HepG2 (cell line): ENCODE results near the gene CDC42SE2.

Source experiments
- ARHGAP35 ChIP-seq: sonication (generic); formaldehyde crosslinking; IDR thresholded peaks from 2 replicates; pipeline ENCODE4 v1.9.0; 2022; ENCODE audit warnings: mild to moderate bottlenecking, inconsistent platforms, moderate library complexity, missing genetic modification reagents, borderline replicate concordance
- FOXM1 ChIP-seq: sonication (generic); formaldehyde crosslinking; IDR thresholded peaks from 2 replicates; pipeline ENCODE4 v1.5.0; 2020; ENCODE audit warnings: missing genetic modification reagents
- HOXA7 ChIP-seq: sonication (generic); formaldehyde crosslinking; IDR thresholded peaks from 2 replicates; pipeline ENCODE4 v1.8.1; 2022; ENCODE audit warnings: mild to moderate bottlenecking, missing genetic modification reagents, moderate library complexity
- NR2F6 ChIP-seq, 2 experiments: IDR thresholded peaks; 2 replicates each; pipeline ENCODE4 v1.6.1; 2016; ENCODE audit warnings: antibody characterized with exemption in 1 of 2, mild to moderate bottlenecking in 1 of 2
- POLR2A ChIP-seq, 2 experiments: IDR thresholded peaks; 2 replicates each; pipeline ENCODE4 v1.6.1; 2011; ENCODE audit warnings: low read depth in 2 of 2, low read length in 2 of 2, mild to moderate bottlenecking in 1 of 2, moderate library complexity in 1 of 2; ENCODE audit not compliant: insufficient read depth in 1 of 2
- RFX3 ChIP-seq: IDR thresholded peaks from 2 replicates; pipeline ENCODE4 v1.6.1; 2016; ENCODE audit warnings: missing biosample characterization, missing genetic modification reagents
- SP2 ChIP-seq: sonication (generic); formaldehyde crosslinking; IDR thresholded peaks from 2 replicates; pipeline ENCODE4 v1.5.1; 2020; ENCODE audit warnings: mild to moderate bottlenecking, missing genetic modification reagents
- TAF1 ChIP-seq: sonication (generic); formaldehyde crosslinking; IDR thresholded peaks from 2 replicates; pipeline ENCODE4 v1.4.0; 2020; ENCODE audit warnings: missing genetic modification reagents
- ZFP37 ChIP-seq: sonication (generic); formaldehyde crosslinking; IDR thresholded peaks from 2 replicates; pipeline ENCODE4 v1.4.0; 2020; ENCODE audit warnings: missing genetic modification reagents, borderline replicate concordance
- ZNF274 ChIP-seq: sonication (generic); formaldehyde crosslinking; IDR thresholded peaks from 2 replicates; pipeline ENCODE4 v1.5.1; 2020; ENCODE audit warnings: mild to moderate bottlenecking, missing genetic modification reagents
- ZNF75D ChIP-seq: sonication (generic); formaldehyde crosslinking; IDR thresholded peaks from 2 replicates; pipeline ENCODE4 v1.8.1; 2023; ENCODE audit warnings: missing genetic modification reagents, mild to moderate bottlenecking, borderline replicate concordance
- TF ChIP-seq, protein P1 (sequence below): sonication (generic); formaldehyde crosslinking; IDR thresholded peaks from 2 replicates; pipeline ENCODE4 v1.5.0; 2020; ENCODE audit warnings: mild to moderate bottlenecking, missing genetic modification reagents, moderate library complexity

- TF ChIP-seq HOXA7 (CRISPR knock-in tag) = no peak
- no peak for TF ChIP-seq POLR2A (IDR thresholded peaks at IDR 0.05; ENCODE audit: insufficient read depth in 1 of 2, low read depth in 2 of 2, low read length in 2 of 2)
- TF ChIP-seq ZFP37 = no peak
- TF ChIP-seq, protein P1, sequence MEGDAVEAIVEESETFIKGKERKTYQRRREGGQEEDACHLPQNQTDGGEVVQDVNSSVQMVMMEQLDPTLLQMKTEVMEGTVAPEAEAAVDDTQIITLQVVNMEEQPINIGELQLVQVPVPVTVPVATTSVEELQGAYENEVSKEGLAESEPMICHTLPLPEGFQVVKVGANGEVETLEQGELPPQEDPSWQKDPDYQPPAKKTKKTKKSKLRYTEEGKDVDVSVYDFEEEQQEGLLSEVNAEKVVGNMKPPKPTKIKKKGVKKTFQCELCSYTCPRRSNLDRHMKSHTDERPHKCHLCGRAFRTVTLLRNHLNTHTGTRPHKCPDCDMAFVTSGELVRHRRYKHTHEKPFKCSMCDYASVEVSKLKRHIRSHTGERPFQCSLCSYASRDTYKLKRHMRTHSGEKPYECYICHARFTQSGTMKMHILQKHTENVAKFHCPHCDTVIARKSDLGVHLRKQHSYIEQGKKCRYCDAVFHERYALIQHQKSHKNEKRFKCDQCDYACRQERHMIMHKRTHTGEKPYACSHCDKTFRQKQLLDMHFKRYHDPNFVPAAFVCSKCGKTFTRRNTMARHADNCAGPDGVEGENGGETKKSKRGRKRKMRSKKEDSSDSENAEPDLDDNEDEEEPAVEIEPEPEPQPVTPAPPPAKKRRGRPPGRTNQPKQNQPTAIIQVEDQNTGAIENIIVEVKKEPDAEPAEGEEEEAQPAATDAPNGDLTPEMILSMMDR = no peak
- TF ChIP-seq ZNF274 (CRISPR knock-in tag) = no peak
- no peak for TF ChIP-seq ZNF75D
- no peak for TF ChIP-seq FOXM1 (CRISPR knock-in tag)
- no peak for TF ChIP-seq ARHGAP35 (CRISPR knock-in tag)
- TF ChIP-seq NR2F6 (IDR thresholded peaks at IDR 0.05) = no peak
- no peak for TF ChIP-seq NR2F6 (CRISPR knock-in tag; IDR thresholded peaks at IDR 0.05)
- TF ChIP-seq TAF1 (CRISPR knock-in tag) = no peak
- TF ChIP-seq RFX3 (CRISPR knock-in tag) = no peak
- no peak for TF ChIP-seq SP2 (CRISPR knock-in tag)
Observed at GRCh38 chr5:131281868-131282234, 18.0 kb downstream of the CDC42SE2 start.
